Colonic mucosa (tissue), 4 donors: ENCODE results near the gene TMEM259. TPM values are rescaled to one million over a fixed set of nuclear protein-coding genes. Genes with fewer than 3 reads are reported as not detected.

Experiments
- DNase-seq: peaks from one replicate; pipeline ENCODE4 v3.0.0-alpha.2; 2020
- H3K27ac ChIP-seq: fragments of 200-600 bp; one replicate; pipeline ENCODE4 v1.8.0; 2021
- H3K27me3 ChIP-seq: fragments of 200-600 bp; one replicate; pipeline ENCODE4 v1.8.0; 2021
- H3K36me3 ChIP-seq: fragments of 200-600 bp; one replicate; pipeline ENCODE4 v1.8.0; 2021
- H3K4me1 ChIP-seq: fragments of 200-600 bp; one replicate; pipeline ENCODE4 v1.8.0; 2021; ENCODE audit warnings: mild to moderate bottlenecking
- H3K4me3 ChIP-seq: fragments of 200-600 bp; one replicate; pipeline ENCODE4 v1.8.0; 2021
- H3K9ac ChIP-seq, 2 donors: one replicate each; pipeline ENCODE4 v1.7.0; 2013; ENCODE audit warnings: control low read depth in 2 of 2, low read depth in 2 of 2, low read length in 2 of 2
- H3K9me3 ChIP-seq: fragments of 200-600 bp; one replicate; pipeline ENCODE4 v1.8.0; 2021
- CTCF ChIP-seq: fragments of 200-600 bp; IDR thresholded peaks from one replicate; pipeline ENCODE4 v1.8.0; 2022; ENCODE audit warnings: antibody characterized with exemption, mild to moderate bottlenecking
- intact Hi-C: fragments of 100-400 bp; cut with DNase I; formaldehyde crosslinking; loops from one replicate; pipeline ENCODE4 v1.14.1; 2022
- total RNA-seq, 2 donors: library from RNA; stranded (reverse); fragmentation: NEBNext Ultra II Directional in 1 of 2; extraction: Animal tissue kit (Norgen Biotek cat#: 25700) in 1 of 2; gene quantifications; one replicate each; pipeline ENCODE4 v1.2.1, GENCODE V29; 2021
- donor health status: healthy.
- donor health status: DM: no; HTN: no; CAD: no.
- donor health status: DM: no; HTN: no; CAD: no.

Gene TMEM259
- total RNA-seq, 2 donors from 2014 or later: 170 to 235 TPM

GRCh38 chr19:989381-990081 lies 31.4 kb downstream of the TMEM259 start:
- H3K27ac ChIP-seq: no peak overlapping the region
- no peak for DNase-seq
- TF ChIP-seq CTCF: no peak
- no peaks in the 10 kb centered on the region for H3K4me1 ChIP-seq
- no peaks in the 10 kb centered on the region for H3K27me3 ChIP-seq
- H3K9me3 ChIP-seq: no peaks in the 10 kb centered on the region
- H3K36me3 ChIP-seq: no peaks in the 10 kb centered on the region
- intact Hi-C loops: loop anchor here (10.0 kb wide), 1 partner anchor 125 kb away; no protein-coding TSS in a partner anchor
- no peak overlapping the region for H3K9ac ChIP-seq
- no peak overlapping the region for H3K4me3 ChIP-seq

- Histone ChIP-seq H3K36me3 (no peaks in the 10 kb centered on the region), H3K9ac (no peak overlapping the region), H3K27ac (no peak overlapping the region), H3K4me1 (no peaks in the 10 kb centered on the region), H3K9me3 (no peaks in the 10 kb centered on the region), H3K27me3 (no peaks in the 10 kb centered on the region), H3K4me3 (no peak overlapping the region)
- intact Hi-C loops: loop anchor here (10.0 kb wide), 1 partner anchor 124 kb away; no protein-coding TSS in a partner anchor
- DNase-seq: no peak
- no peak for TF ChIP-seq CTCF
Observed at GRCh38 chr19:988510-988909, 32.4 kb downstream of the TMEM259 start.

GRCh38 chr19:988081-988480 lies 32.8 kb downstream of the TMEM259 start:
- Histone ChIP-seq H3K4me3 (no peak overlapping the region), H3K27me3 (no peaks in the 10 kb centered on the region), H3K9me3 (no peaks in the 10 kb centered on the region), H3K4me1 (no peaks in the 10 kb centered on the region), H3K9ac (no peak overlapping the region), H3K36me3 (no peaks in the 10 kb centered on the region), H3K27ac (no peak overlapping the region)
- intact Hi-C loops: loop anchor here (10.0 kb wide), 1 partner anchor 123 kb away; no protein-coding TSS in a partner anchor
- DNase-seq: no peak
- TF ChIP-seq CTCF: no peak

GRCh38 chr19:986083-986482 lies 34.8 kb downstream of the TMEM259 start:
- Histone ChIP-seq H3K27me3 (no peaks in the 10 kb centered on the region), H3K4me1 (no peaks in the 10 kb centered on the region), H3K27ac (no peak overlapping the region), H3K9ac (no peak overlapping the region), H3K4me3 (no peak overlapping the region), H3K9me3 (no peaks in the 10 kb centered on the region), H3K36me3 (no peaks in the 10 kb centered on the region)
- DNase-seq: no peak
- no peak for TF ChIP-seq CTCF
- intact Hi-C loops: loop anchor here (10.0 kb wide), 1 partner anchor 121 kb away; no protein-coding TSS in a partner anchor

- H3K27me3 ChIP-seq: no peaks in the 10 kb centered on the region
- peak within 1 kb of the TSS; percentile 84 to 90 for H3K9ac ChIP-seq
- TF ChIP-seq CTCF: no peak
- no peaks in the 10 kb centered on the region for H3K36me3 ChIP-seq
- H3K4me1 ChIP-seq: no peaks in the 10 kb centered on the region
- intact Hi-C loops: loop anchor here (10.0 kb wide), 1 partner anchor 120 kb away; no protein-coding TSS in a partner anchor
- peak; percentile 94 for DNase-seq
- peak within 1 kb of the TSS; percentile 86 for H3K4me3 ChIP-seq
- H3K9me3 ChIP-seq: no peaks in the 10 kb centered on the region
- H3K27ac ChIP-seq: peak within 1 kb of the TSS; percentile 57
Observed at GRCh38 chr19:984165-984967, 36.6 kb downstream of the TMEM259 start, which contains the start of gene WDR18. WDR18 (plus strand) TSS chr19:984345; CDS start chr19:984354, 9 bp downstream.
